Measurements from ENCODE around the gene ESRP2.

ESRP2 gene

DNA sequence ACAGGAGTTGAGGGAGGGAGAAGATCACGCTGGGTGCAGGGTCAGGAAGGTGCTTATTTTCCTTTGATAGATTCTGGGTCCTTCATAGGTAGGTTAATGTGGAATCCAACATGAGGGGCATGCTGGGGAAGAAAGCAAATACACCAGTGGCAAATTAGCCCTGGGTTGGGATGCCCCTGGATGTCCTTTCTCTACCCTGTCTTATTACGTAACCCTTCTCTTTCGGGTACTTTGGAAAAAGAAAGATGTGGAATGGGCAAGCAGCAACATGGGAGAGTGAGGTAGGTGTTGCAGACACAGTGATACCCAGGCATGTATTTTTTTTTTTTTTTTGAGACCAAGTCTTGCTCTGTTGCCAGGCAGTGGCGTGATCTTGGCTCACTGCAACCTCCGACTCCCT lies 37.5 kb upstream of the ESRP2 start:
- Histone ChIP-seq H3K27me3 (ENCODE audit: insufficient read depth, low read length, poor library complexity, severe bottlenecking) (no peaks in the 10 kb centered on the region), H4K20me1 (ENCODE audit: insufficient read depth, low read length, poor library complexity, severe bottlenecking) (peaks cover 16% of the 10 kb centered on the region), H3K9ac (ENCODE audit: low read depth, low read length, poor library complexity, severe bottlenecking) (no peak overlapping the region), H3K9me2 (replicated peaks; ENCODE audit: low read depth, low read length) (no peaks in the 10 kb centered on the region), H3K4me2 (ENCODE audit: low read depth, low read length, poor library complexity, severe bottlenecking) (no peak overlapping the region), H3K4me1 (ENCODE audit: insufficient read depth, low read length, poor library complexity, severe bottlenecking) (peaks cover 42% of the 10 kb centered on the region), H2AFZ (ENCODE audit: low read length) (no peak overlapping the region), H3K4me3 (ENCODE audit: low read length, poor library complexity, severe bottlenecking) (no peak overlapping the region), H3K36me3 (ENCODE audit: insufficient read depth, low read length) (peaks cover 15% of the 10 kb centered on the region; the same call in 1 of the 2 replicates), H3K79me2 (ENCODE audit: insufficient read depth, low read length) (peaks cover 76% of the 10 kb centered on the region), H3F3A (ENCODE audit: low read depth) (0 out of 2 replicates have a peak, but pooled peaks cover 2% of the 10 kb centered on the region), H3K9me3 (ENCODE audit: insufficient read depth, low read depth, low read length) (no peaks in the 10 kb centered on the region)
- no peak for TF ChIP-seq EZH2phosphoT487 (IDR thresholded peaks at IDR 0.05; ENCODE audit: borderline replicate concordance)
- TF ChIP-seq, protein P1, sequence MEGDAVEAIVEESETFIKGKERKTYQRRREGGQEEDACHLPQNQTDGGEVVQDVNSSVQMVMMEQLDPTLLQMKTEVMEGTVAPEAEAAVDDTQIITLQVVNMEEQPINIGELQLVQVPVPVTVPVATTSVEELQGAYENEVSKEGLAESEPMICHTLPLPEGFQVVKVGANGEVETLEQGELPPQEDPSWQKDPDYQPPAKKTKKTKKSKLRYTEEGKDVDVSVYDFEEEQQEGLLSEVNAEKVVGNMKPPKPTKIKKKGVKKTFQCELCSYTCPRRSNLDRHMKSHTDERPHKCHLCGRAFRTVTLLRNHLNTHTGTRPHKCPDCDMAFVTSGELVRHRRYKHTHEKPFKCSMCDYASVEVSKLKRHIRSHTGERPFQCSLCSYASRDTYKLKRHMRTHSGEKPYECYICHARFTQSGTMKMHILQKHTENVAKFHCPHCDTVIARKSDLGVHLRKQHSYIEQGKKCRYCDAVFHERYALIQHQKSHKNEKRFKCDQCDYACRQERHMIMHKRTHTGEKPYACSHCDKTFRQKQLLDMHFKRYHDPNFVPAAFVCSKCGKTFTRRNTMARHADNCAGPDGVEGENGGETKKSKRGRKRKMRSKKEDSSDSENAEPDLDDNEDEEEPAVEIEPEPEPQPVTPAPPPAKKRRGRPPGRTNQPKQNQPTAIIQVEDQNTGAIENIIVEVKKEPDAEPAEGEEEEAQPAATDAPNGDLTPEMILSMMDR (conservative IDR thresholded peaks at IDR 0.05; ENCODE audit: low read length) = no peak

DNA sequence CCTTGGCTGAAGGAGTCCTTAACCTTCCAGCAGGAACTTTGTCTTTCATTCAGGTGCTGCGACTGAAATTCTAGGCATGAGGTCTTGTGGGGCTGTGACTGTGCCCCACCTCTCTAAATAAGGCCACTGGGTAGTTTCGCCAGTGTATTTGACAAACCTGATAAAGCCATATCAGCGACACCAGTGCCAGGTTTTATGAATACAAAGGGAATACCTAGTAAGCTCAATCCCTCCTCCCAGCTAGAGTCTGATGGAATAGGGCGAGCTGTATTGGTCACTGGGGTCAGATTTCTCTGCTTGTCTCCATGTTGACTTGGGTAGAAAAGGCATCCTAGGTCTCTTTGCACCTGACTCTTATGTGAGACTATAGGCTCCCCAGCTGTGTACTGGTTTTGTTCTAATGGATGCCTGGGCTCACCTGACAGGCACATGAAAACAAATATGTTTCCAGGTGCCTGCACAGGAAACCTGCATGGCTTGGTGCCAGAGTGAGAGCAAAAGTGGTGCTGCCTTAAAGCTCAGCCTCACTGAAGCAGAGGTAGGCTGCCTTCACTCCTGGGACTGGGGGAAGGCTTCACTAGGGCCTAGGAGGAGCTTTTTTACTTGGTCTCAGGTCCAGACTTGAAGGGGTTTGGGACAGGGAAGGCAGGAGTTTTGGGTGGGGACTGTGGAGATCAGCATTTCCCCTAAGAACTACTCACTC lies 36.7 kb upstream of the ESRP2 start:
- peak overlapping the region; percentile 1 for H3K9ac ChIP-seq (ENCODE audit: low read depth, low read length, poor library complexity, severe bottlenecking)
- no peak for TF ChIP-seq EZH2phosphoT487 (IDR thresholded peaks at IDR 0.05; ENCODE audit: borderline replicate concordance)
- TF ChIP-seq, protein P1 (conservative IDR thresholded peaks at IDR 0.05; ENCODE audit: low read length) = no peak
- peaks cover 49% of the 10 kb centered on the region for H3K4me1 ChIP-seq (ENCODE audit: insufficient read depth, low read length, poor library complexity, severe bottlenecking)
- no peaks in the 10 kb centered on the region for H3K9me2 ChIP-seq (replicated peaks; ENCODE audit: low read depth, low read length)
- no peak overlapping the region for H3K4me2 ChIP-seq (ENCODE audit: low read depth, low read length, poor library complexity, severe bottlenecking)
- no peaks in the 10 kb centered on the region for H3K9me3 ChIP-seq (ENCODE audit: insufficient read depth, low read depth, low read length)
- no peak overlapping the region for H3K4me3 ChIP-seq (ENCODE audit: low read length, poor library complexity, severe bottlenecking)
- H3K36me3 ChIP-seq (ENCODE audit: insufficient read depth, low read length) = peaks cover 15% of the 10 kb centered on the region; the same call in 1 of the 2 replicates
- 0 out of 2 replicates have a peak, but pooled peaks cover 2% of the 10 kb centered on the region for H3F3A ChIP-seq (ENCODE audit: low read depth)
- no peak overlapping the region for H2AFZ ChIP-seq (ENCODE audit: low read length)
- H3K27me3 ChIP-seq (ENCODE audit: insufficient read depth, low read length, poor library complexity, severe bottlenecking) = no peaks in the 10 kb centered on the region
- peaks cover 84% of the 10 kb centered on the region for H3K79me2 ChIP-seq (ENCODE audit: insufficient read depth, low read length)
- peaks cover 23% of the 10 kb centered on the region for H4K20me1 ChIP-seq (ENCODE audit: insufficient read depth, low read length, poor library complexity, severe bottlenecking)

DNA sequence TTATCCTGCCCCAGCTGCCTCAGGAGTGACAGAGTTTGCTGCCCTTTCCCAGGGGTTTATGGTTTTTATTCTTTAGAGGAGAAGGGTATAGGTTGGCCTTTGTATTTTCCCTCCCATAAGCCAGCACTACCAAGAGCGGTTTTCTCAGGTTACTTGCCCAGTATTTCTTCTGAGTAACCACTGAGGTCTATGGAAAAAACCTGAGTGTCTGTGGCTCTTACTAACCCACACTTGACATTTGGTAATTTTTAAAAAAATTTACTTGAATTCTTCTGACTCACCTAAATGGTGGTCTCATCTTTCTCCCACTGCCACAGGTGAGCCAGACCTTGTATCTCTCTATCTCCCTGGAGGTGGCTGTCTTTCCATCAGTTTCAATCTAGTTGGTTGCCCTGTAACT lies 34.4 kb upstream of the ESRP2 start:
- Histone ChIP-seq H4K20me1 (ENCODE audit: insufficient read depth, low read length, poor library complexity, severe bottlenecking) (peaks cover 22% of the 10 kb centered on the region), H3K9me3 (ENCODE audit: insufficient read depth, low read depth, low read length) (no peaks in the 10 kb centered on the region), H3K36me3 (ENCODE audit: insufficient read depth, low read length) (peaks cover 15% of the 10 kb centered on the region; the same call in 1 of the 2 replicates), H3K4me3 (ENCODE audit: low read length, poor library complexity, severe bottlenecking) (no peak overlapping the region), H3F3A (ENCODE audit: low read depth) (no peaks in the 10 kb centered on the region), H3K4me2 (ENCODE audit: low read depth, low read length, poor library complexity, severe bottlenecking) (no peak overlapping the region), H3K9ac (ENCODE audit: low read depth, low read length, poor library complexity, severe bottlenecking) (peak overlapping the region; percentile 14), H2AFZ (ENCODE audit: low read length) (no peak overlapping the region), H3K9me2 (replicated peaks; ENCODE audit: low read depth, low read length) (no peaks in the 10 kb centered on the region), H3K4me1 (ENCODE audit: insufficient read depth, low read length, poor library complexity, severe bottlenecking) (peaks cover 44% of the 10 kb centered on the region), H3K27me3 (ENCODE audit: insufficient read depth, low read length, poor library complexity, severe bottlenecking) (no peaks in the 10 kb centered on the region), H3K79me2 (ENCODE audit: insufficient read depth, low read length) (peaks cover 97% of the 10 kb centered on the region)
- no peak for TF ChIP-seq EZH2phosphoT487 (IDR thresholded peaks at IDR 0.05; ENCODE audit: borderline replicate concordance)
- TF ChIP-seq, protein P1 (conservative IDR thresholded peaks at IDR 0.05; ENCODE audit: low read length) = no peak
